HCEC 1CT (cell line): ENCODE results near the gene THEMIS.

Experiments
- DNase-seq: peaks from one replicate; pipeline ENCODE4 v3.0.0-alpha.2; 2017

The THEMIS gene

GRCh38 chr6:127857051-127857637, 43.7 kb downstream of the THEMIS start:
- no peak for DNase-seq

GRCh38 chr6:127855542-127856159, 45.2 kb downstream of the THEMIS start:
- peak; percentile 31 for DNase-seq

GRCh38 chr6:127854009-127854408, 46.8 kb downstream of the THEMIS start:
- peak; percentile 27 for DNase-seq

GRCh38 chr6:127851197-127851596, 49.7 kb downstream of the THEMIS start:
- no peak for DNase-seq

- DNase-seq: no peak
These were observed 55.6 kb downstream of the THEMIS start for GRCh38 chr6:127845242-127845641.

GRCh38 chr6:127844529-127844928, 56.3 kb downstream of the THEMIS start:
- no peak for DNase-seq

GRCh38 chr6:127843582-127843981, 57.3 kb downstream of the THEMIS start:
- DNase-seq: no peak

- no peak for DNase-seq
These were observed 58.3 kb downstream of the THEMIS start for GRCh38 chr6:127842562-127842961.

- peak; percentile 10 for DNase-seq
These were observed 59.0 kb downstream of the THEMIS start for GRCh38 chr6:127841811-127842210.

- DNase-seq: no peak
These were observed 66.7 kb downstream of the THEMIS start for GRCh38 chr6:127834136-127834535.

GRCh38 chr6:127833336-127833735, 67.5 kb downstream of the THEMIS start:
- no peak for DNase-seq

- no peak for DNase-seq
These were observed 68.5 kb downstream of the THEMIS start for GRCh38 chr6:127832381-127832780.

- no peak for DNase-seq
These were observed 76.8 kb downstream of the THEMIS start for GRCh38 chr6:127824061-127824460.

- DNase-seq: no peak
These were observed 79.4 kb downstream of the THEMIS start for GRCh38 chr6:127821431-127821830.

- no peak for DNase-seq
These were observed 82.7 kb downstream of the THEMIS start for GRCh38 chr6:127818149-127818548.

- no peak for DNase-seq
These were observed 84.2 kb downstream of the THEMIS start for GRCh38 chr6:127816643-127817042.

- no peak for DNase-seq
These were observed 87.2 kb downstream of the THEMIS start for GRCh38 chr6:127813699-127814027.

GRCh38 chr6:127812985-127813698, 87.7 kb downstream of the THEMIS start:
- no peak for DNase-seq

- DNase-seq: no peak
These were observed 88.8 kb downstream of the THEMIS start for GRCh38 chr6:127811900-127812570.

GRCh38 chr6:127807806-127808517, 92.9 kb downstream of the THEMIS start:
- DNase-seq: no peak

GRCh38 chr6:127796713-127797112, 104.1 kb downstream of the THEMIS start:
- DNase-seq: no peak

GRCh38 chr6:127794405-127794804, 106.5 kb downstream of the THEMIS start:
- DNase-seq: no peak

- no peak for DNase-seq
These were observed 107.5 kb downstream of the THEMIS start for GRCh38 chr6:127793396-127793795.
